ENCODE results near the gene CHRM1.
"Not testable (repeated sequence)": the region's sequence is repeated elsewhere in the genome, so short reads cannot be mapped to it uniquely, and the experiment has no call there.

CHRM1 gene

GRCh38 chr11:62921201-62921572 is at the start of gene CHRM1:
Gene CHRM1, minus strand, starts transcription at chr11:62921363. Its CDS starts 10,263 bp downstream, at chr11:62911100.
- DNase-seq: no peak

GRCh38 chr11:62965574-62965973 is 44.4 kb upstream of the CHRM1 start:
- DNase-seq: no peak

GRCh38 chr11:62962391-62962790 is 41.2 kb upstream of the CHRM1 start:
- no peak for DNase-seq

GRCh38 chr11:62961017-62961570 is 39.9 kb upstream of the CHRM1 start:
- DNase-seq: no peak

GRCh38 chr11:62959422-62959980 is 38.3 kb upstream of the CHRM1 start:
- DNase-seq: no peak

- DNase-seq: no peak
Observed at GRCh38 chr11:62958547-62959421, 37.6 kb upstream of the CHRM1 start.

GRCh38 chr11:62957147-62957546 is 36.0 kb upstream of the CHRM1 start:
- DNase-seq: no peak

- no peak for DNase-seq
Observed at GRCh38 chr11:62954478-62954877, 33.3 kb upstream of the CHRM1 start.

- DNase-seq: no peak
Observed at GRCh38 chr11:62953811-62954210, 32.6 kb upstream of the CHRM1 start.

GRCh38 chr11:62948765-62949320 is 27.7 kb upstream of the CHRM1 start:
- no peak for DNase-seq

- not testable (repeated sequence) for DNase-seq
Observed at GRCh38 chr11:62945538-62945937, 24.4 kb upstream of the CHRM1 start.

- not testable (repeated sequence) for DNase-seq
Observed at GRCh38 chr11:62937528-62937927, 16.4 kb upstream of the CHRM1 start.

- no peak for DNase-seq
Observed at GRCh38 chr11:62934496-62934785, 13.3 kb upstream of the CHRM1 start.

- no peak for DNase-seq
Observed at GRCh38 chr11:62933750-62934495, 12.8 kb upstream of the CHRM1 start.

- DNase-seq: no peak
Observed at GRCh38 chr11:62933285-62933684, 12.1 kb upstream of the CHRM1 start.

- no peak for DNase-seq
Observed at GRCh38 chr11:62931499-62932278, 10.5 kb upstream of the CHRM1 start.

GRCh38 chr11:62930666-62931065 is 9.5 kb upstream of the CHRM1 start:
- DNase-seq: no peak

- peak; percentile 41 for DNase-seq
Observed at GRCh38 chr11:62930157-62930556, 9.0 kb upstream of the CHRM1 start.

- DNase-seq: peak; percentile 16
Observed at GRCh38 chr11:62928011-62928410, 6.8 kb upstream of the CHRM1 start.

GRCh38 chr11:62926680-62927455 is 5.7 kb upstream of the CHRM1 start:
- DNase-seq: no peak
